Neural progenitor cell (in vitro differentiated cells): Measurements from ENCODE around the gene LATS1. TPM values are rescaled to one million over a fixed set of nuclear protein-coding genes. Genes with fewer than 3 reads are reported as not detected.
"Not testable (repeated sequence)": the region's sequence is repeated elsewhere in the genome, so short reads cannot be mapped to it uniquely, and the experiment has no call there.

ENCODE experiments used
- DNase-seq: peaks from one replicate; pipeline ENCODE4 v3.0.0-alpha.2; 2016; ENCODE audit warnings: low spot score
- H2AFZ ChIP-seq: fragments of 200-600 bp; sonication (generic); replicated peaks from 2 replicates; pipeline ENCODE4 v1.6.1; 2016; ENCODE audit warnings: antibody characterized with exemption
- H3F3A ChIP-seq: fragments of 200-600 bp; sonication (generic); 2 replicates; pipeline ENCODE4 v1.6.1; 2016; ENCODE audit warnings: antibody characterized with exemption, low read depth
- H3K27ac ChIP-seq: fragments of 200-600 bp; sonication (generic); 2 replicates; pipeline ENCODE4 v1.5.1; 2016; ENCODE audit warnings: mild to moderate bottlenecking
- H3K27me3 ChIP-seq: fragments of 200-600 bp; sonication (generic); 2 replicates; pipeline ENCODE4 v1.6.1; 2016; ENCODE audit warnings: mild to moderate bottlenecking, moderate library complexity
- H3K36me3 ChIP-seq: fragments of 200-600 bp; sonication (generic); 2 replicates; pipeline ENCODE4 v1.5.1; 2016
- H3K4me1 ChIP-seq: fragments of 200-600 bp; sonication (generic); 2 replicates; pipeline ENCODE4 v1.6.1; 2016; ENCODE audit warnings: mixed run types
- H3K4me2 ChIP-seq: fragments of 200-600 bp; sonication (generic); 2 replicates; pipeline ENCODE4 v1.6.1; 2016
- H3K4me3 ChIP-seq: fragments of 200-600 bp; sonication (generic); 2 replicates; pipeline ENCODE4 v1.5.1; 2016
- H3K79me2 ChIP-seq: fragments of 200-600 bp; sonication (generic); 2 replicates; pipeline ENCODE4 v1.6.1; 2016; ENCODE audit warnings: low read depth
- H3K9ac ChIP-seq: fragments of 200-600 bp; sonication (generic); 2 replicates; pipeline ENCODE4 v1.6.1; 2016
- H3K9me3 ChIP-seq: fragments of 200-600 bp; sonication (generic); 2 replicates; pipeline ENCODE4 v1.5.1; 2016; ENCODE audit warnings: low read depth
- H4K20me1 ChIP-seq: fragments of 200-600 bp; sonication (generic); 2 replicates; pipeline ENCODE4 v1.6.1; 2016; ENCODE audit warnings: low read depth
- H3K27ac Mint-ChIP-seq: 3 replicates; pipeline ENCODE4 v1.8.0; 2021; ENCODE audit warnings: mixed read lengths
- H3K27me3 Mint-ChIP-seq: 2 replicates; pipeline ENCODE4 v1.8.0; 2022; ENCODE audit warnings: low read depth, mild to moderate bottlenecking, inconsistent platforms, moderate library complexity, mixed read lengths; ENCODE audit not compliant: insufficient read depth
- H3K36me3 Mint-ChIP-seq: 3 replicates; pipeline ENCODE4 v1.8.0; 2021; ENCODE audit warnings: mixed read lengths
- H3K4me1 Mint-ChIP-seq: 3 replicates; pipeline ENCODE4 v1.8.0; 2021; ENCODE audit warnings: mixed read lengths
- H3K4me3 Mint-ChIP-seq: 3 replicates; pipeline ENCODE4 v1.8.0; 2021; ENCODE audit warnings: mild to moderate bottlenecking, moderate library complexity, mixed read lengths
- H3K9me3 Mint-ChIP-seq: 3 replicates; pipeline ENCODE4 v1.8.0; 2020; ENCODE audit warnings: mixed read lengths
- CTCF ChIP-seq: fragments of 200-600 bp; sonication (generic); IDR thresholded peaks from 2 replicates; pipeline ENCODE4 v1.5.1; 2017; ENCODE audit warnings: antibody characterized with exemption, mild to moderate bottlenecking
- EZH2phosphoT487 ChIP-seq: fragments of 200-600 bp; sonication (generic); IDR thresholded peaks from 2 replicates; pipeline ENCODE4 v1.6.1; 2017; ENCODE audit warnings: antibody characterized with exemption
- total RNA-seq: library from RNA; depleted of rRNA; stranded (reverse); fragments of >200 nt; gene quantifications from 2 replicates; pipeline ENCODE4 v1.2.3, GENCODE V29; 2015; ENCODE audit warnings: low replicate concordance

The LATS1 gene
- total RNA-seq, 1 donor from 2014 or later: 28.0 TPM

- peak within 1 kb of the TSS; percentile 94 for H3K4me3 Mint-ChIP-seq
- peaks cover 25% of the 10 kb centered on the region for H3K4me1 Mint-ChIP-seq
- Histone ChIP-seq H3K9ac (peak within 1 kb of the TSS; percentile 65), H2AFZ (peak within 1 kb of the TSS; percentile 78), H3K79me2 (peaks cover 67% of the 10 kb centered on the region), H3F3A (peaks cover 20% of the 10 kb centered on the region), H4K20me1 (peaks cover 26% of the 10 kb centered on the region), H3K36me3 (no peaks in the 10 kb centered on the region), H3K4me2 (peak within 1 kb of the TSS; percentile 93), H3K27ac (peak within 1 kb of the TSS; percentile 85), H3K4me1 (peaks cover 14% of the 10 kb centered on the region), H3K4me3 (peak within 1 kb of the TSS; percentile 96), H3K9me3 (no peaks in the 10 kb centered on the region), H3K27me3 (no peaks in the 10 kb centered on the region)
- H3K9me3 Mint-ChIP-seq: no peaks in the 10 kb centered on the region
- peak; percentile 97 for DNase-seq
- peak within 1 kb of the TSS; percentile 82 for H3K27ac Mint-ChIP-seq
- no peak for TF ChIP-seq EZH2phosphoT487
- no peaks in the 10 kb centered on the region for H3K36me3 Mint-ChIP-seq
- H3K27me3 Mint-ChIP-seq: no peaks in the 10 kb centered on the region
Observed at GRCh38 chr6:149749594-149750135, 31.8 kb upstream of the LATS1 start, which contains the start of gene PCMT1. Gene PCMT1, plus strand, starts transcription at chr6:149749741. Its CDS starts 161 bp downstream, at chr6:149749902.

GRCh38 chr6:149749082-149749593, 31.2 kb upstream of the LATS1 start:
- Histone ChIP-seq H4K20me1 (peaks cover 26% of the 10 kb centered on the region), H3K4me3 (peak overlapping the region; percentile 96), H3K4me1 (peaks cover 14% of the 10 kb centered on the region), H2AFZ (peak overlapping the region; percentile 78), H3F3A (peaks cover 20% of the 10 kb centered on the region), H3K79me2 (peaks cover 67% of the 10 kb centered on the region), H3K4me2 (peak overlapping the region; percentile 93)
- peak overlapping the region; percentile 94 for H3K4me3 Mint-ChIP-seq
- H3K9me3 Mint-ChIP-seq, H3K36me3 ChIP-seq, H3K36me3 Mint-ChIP-seq, H3K27ac ChIP-seq, H3K27me3 ChIP-seq, DNase-seq, H3K9ac ChIP-seq, H3K9me3 ChIP-seq, H3K27me3 Mint-ChIP-seq: not testable (repeated sequence)
- H3K27ac Mint-ChIP-seq: peak overlapping the region; percentile 69
- H3K4me1 Mint-ChIP-seq: peaks cover 25% of the 10 kb centered on the region

GRCh38 chr6:149746147-149746946, 28.4 kb upstream of the LATS1 start, which contains the start of gene NUP43:
Gene NUP43, minus strand, starts transcription at chr6:149746529. Its CDS starts 34 bp downstream, at chr6:149746495.
- peak within 1 kb of the TSS; percentile 32 for H3K27ac ChIP-seq
- no peaks in the 10 kb centered on the region for H3K9me3 ChIP-seq
- TF ChIP-seq EZH2phosphoT487 (no peak), CTCF (peak; percentile 46)
- peak; percentile 92 for DNase-seq
- Mint-ChIP-seq H3K9me3 (no peaks in the 10 kb centered on the region), H3K4me3 (peak within 1 kb of the TSS; percentile 98), H3K4me1 (peaks cover 22% of the 10 kb centered on the region), H3K36me3 (peaks cover 7% of the 10 kb centered on the region), H3K27me3 (no peaks in the 10 kb centered on the region), H3K27ac (peak within 1 kb of the TSS; percentile 93)
- H3K79me2 ChIP-seq: peaks cover 49% of the 10 kb centered on the region
- H2AFZ ChIP-seq: peak within 1 kb of the TSS; percentile 67
- H3K9ac ChIP-seq: peak within 1 kb of the TSS; percentile 70
- H3F3A ChIP-seq: peaks cover 20% of the 10 kb centered on the region
- H3K4me3 ChIP-seq: peak within 1 kb of the TSS; percentile 73
- H3K4me1 ChIP-seq: peaks cover 14% of the 10 kb centered on the region
- H3K36me3 ChIP-seq: no peaks in the 10 kb centered on the region
- H3K27me3 ChIP-seq: no peaks in the 10 kb centered on the region
- H3K4me2 ChIP-seq: peak within 1 kb of the TSS; percentile 76
- peaks cover 13% of the 10 kb centered on the region for H4K20me1 ChIP-seq

GRCh38 chr6:149745252-149745651, 27.4 kb upstream of the LATS1 start:
- peaks cover 38% of the 10 kb centered on the region for H3K79me2 ChIP-seq
- not testable (repeated sequence) for H3K27me3 Mint-ChIP-seq, H3K27ac ChIP-seq, H3K9me3 ChIP-seq, H3K4me1 ChIP-seq, H3K9me3 Mint-ChIP-seq, H3K27me3 ChIP-seq, H3K27ac Mint-ChIP-seq, H3K36me3 ChIP-seq, H2AFZ ChIP-seq, H4K20me1 ChIP-seq, DNase-seq
- peak overlapping the region; percentile 76 for H3K4me2 ChIP-seq
- Mint-ChIP-seq H3K36me3 (peaks cover 12% of the 10 kb centered on the region), H3K4me1 (peaks cover 16% of the 10 kb centered on the region), H3K4me3 (peak overlapping the region; percentile 98)
- peak overlapping the region; percentile 70 for H3K9ac ChIP-seq
- peak overlapping the region; percentile 73 for H3K4me3 ChIP-seq
- H3F3A ChIP-seq: peaks cover 15% of the 10 kb centered on the region
